Spleen (tissue), 11 donors: ENCODE data around the gene CMTM8. TPM values are rescaled to one million over a fixed set of nuclear protein-coding genes. Genes with fewer than 3 reads are reported as not detected.

Experiments
- DNase-seq: peaks from one replicate; pipeline ENCODE4 v3.0.0-alpha.2; 2020
- H3K27ac ChIP-seq, 8 donors: fragments of 200-600 bp; sonication (generic) in 7 of 8; 1 replicate in 4 of 8; 2 replicates in 4 of 8; pipeline versions ENCODE4 v1.5.0 to v1.8.0; 2016 to 2021; ENCODE audit warnings: inconsistent platforms in 4 of 8, mild to moderate bottlenecking in 4 of 8, moderate library complexity in 1 of 8
- H3K27me3 ChIP-seq, 7 donors: fragments of 200-600 bp; sonication (generic) in 6 of 7; replicated peaks in 1 of 7; 1 replicate in 4 of 7; 2 replicates in 3 of 7; pipeline versions ENCODE4 v1.5.0 to v1.8.0; 2016 to 2021; ENCODE audit warnings: inconsistent platforms in 3 of 7, mild to moderate bottlenecking in 1 of 7
- H3K36me3 ChIP-seq, 6 donors: fragments of 200-600 bp; sonication (generic) in 5 of 6; 1 replicate in 4 of 6; 2 replicates in 2 of 6; pipeline versions ENCODE4 v1.5.0 to v1.8.0; 2016 to 2021; ENCODE audit warnings: inconsistent platforms in 2 of 6
- H3K4me1 ChIP-seq, 6 donors: fragments of 200-600 bp; sonication (generic) in 5 of 6; 1 replicate in 3 of 6; 2 replicates in 3 of 6; pipeline versions ENCODE4 v1.5.0 to v1.8.0; 2016 to 2021; ENCODE audit warnings: inconsistent platforms in 3 of 6
- H3K4me3 ChIP-seq, 8 donors: fragments of 200-600 bp; sonication (generic) in 7 of 8; 1 replicate in 4 of 8; 2 replicates in 4 of 8; pipeline versions ENCODE4 v1.5.0 to v1.8.0; 2016 to 2021; ENCODE audit warnings: inconsistent platforms in 4 of 8, mild to moderate bottlenecking in 4 of 8, moderate library complexity in 2 of 8
- H3K9me3 ChIP-seq, 8 donors: fragments of 200-600 bp; sonication (generic) in 7 of 8; 1 replicate in 4 of 8; 2 replicates in 4 of 8; pipeline versions ENCODE4 v1.5.0 to v1.8.0; 2016 to 2021; ENCODE audit warnings: inconsistent platforms in 4 of 8
- CTCF ChIP-seq, 11 experiments: fragments of 200-600 bp in 7 of 11; fragments of 450-650 bp in 4 of 11; sonication (generic) in 4 of 11; IDR thresholded peaks in 8 of 11; conservative IDR thresholded peaks in 3 of 11; 1 replicate in 7 of 11; 2 replicates in 4 of 11; pipeline versions ENCODE4 v1.4.0 to v1.8.0; 2016 to 2021; ENCODE audit warnings: antibody characterized with exemption in 11 of 11, inconsistent platforms in 4 of 11, mild to moderate bottlenecking in 1 of 11
- POLR2A ChIP-seq, 3 donors: fragments of 450-650 bp; IDR thresholded peaks; one replicate each; pipeline ENCODE4 v1.5.1; 2017; ENCODE audit warnings: antibody characterized with exemption in 3 of 3, mild to moderate bottlenecking in 1 of 3
- POLR2AphosphoS5 ChIP-seq, 3 donors: sonication (generic); formaldehyde crosslinking; IDR thresholded peaks; one replicate each; pipeline ENCODE4 v1.5.1; 2017; ENCODE audit warnings: antibody characterized with exemption in 3 of 3
- WGBS, 5 donors: extraction: QIAGEN DNeasy Blood & Tissue Kit in 3 of 5; methylation state at CpG; one replicate each; pipeline versions ENCODE4 v1.1.5 to v1.1.7; 2013 to 2018; 5-methylcytosine and 5-hydroxymethylcytosine counted together
- intact Hi-C: fragments of 100-400 bp; cut with DNase I; formaldehyde crosslinking; loops from one replicate; pipeline ENCODE4 v1.15.0; 2023; ENCODE audit warnings: low total_unique reads
- polyA plus RNA-seq, 3 donors: library from polyadenylated mRNA; stranded (reverse); fragments of 200-250 nt; gene quantifications; one replicate each; pipeline ENCODE4 v1.2.1, GENCODE V29; 2013
- total RNA-seq, 7 donors: library from RNA; depleted of rRNA in 3 of 7; stranded (reverse); fragments of >200 nt in 3 of 7; fragmentation: NEBNext Ultra II Directional in 4 of 7; extraction: Animal tissue kit (Norgen Biotek cat#: 25700) in 4 of 7; gene quantifications; one replicate each; pipeline versions ENCODE4 v1.1.0 to v1.2.1, GENCODE V29; 2016 to 2021
- donor health status: healthy with polysubstance abuse.
- donor health status: DM: no; HTN: no; CAD: no; lungs with moderate emphysema.
- donor health status: DM: no; HTN: no; CAD: no.
- donor health status: Bipolar disorder and iron deficiency.
- donor health status: healthy.
- donor health status: DM: no; HTN: no; CAD: no.
- donor health status: DM: yes; HTN: yes; CAD: no.

Gene CMTM8
- total and polyA plus RNA-seq, 10 donors, result 0.61 to 3.5 (median 1.6) TPM

DNA sequence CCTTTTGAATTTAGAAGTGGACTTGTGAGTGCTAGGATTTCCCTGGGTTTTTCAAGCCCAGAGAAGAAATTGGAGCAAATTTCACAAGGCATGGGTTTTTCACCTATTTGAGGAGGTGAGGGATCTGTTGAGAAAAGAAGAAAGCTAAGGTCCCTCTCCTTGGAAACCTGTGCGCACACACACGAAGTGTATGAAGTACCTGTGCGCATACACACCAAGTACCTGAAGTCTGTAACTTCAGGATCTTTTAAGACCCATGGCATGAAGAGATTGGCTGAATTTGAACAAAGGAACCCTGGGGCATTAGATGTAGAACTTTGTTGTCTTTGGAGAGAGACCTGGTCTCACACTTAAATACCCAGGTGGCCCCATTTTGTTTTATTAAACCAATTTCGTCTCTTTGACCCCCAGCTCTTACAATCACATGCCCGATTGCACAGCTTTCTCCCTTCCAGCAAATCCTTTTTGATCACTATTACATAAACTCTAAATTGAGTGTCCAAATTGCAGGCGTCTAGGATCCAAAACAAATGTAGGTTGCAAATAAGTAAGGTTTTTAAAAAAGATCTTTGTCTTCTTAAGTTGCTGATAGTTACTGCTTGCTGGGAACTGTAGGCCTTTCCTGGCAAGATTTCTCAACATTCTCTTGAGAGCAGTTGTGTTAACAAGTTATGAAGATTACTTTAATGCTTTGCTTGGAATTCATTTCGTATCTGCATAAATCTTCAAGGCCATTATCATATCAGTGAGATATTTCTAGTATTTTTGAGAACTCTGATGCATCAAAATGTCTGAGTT is 64.3 kb downstream of the CMTM8 start:
- WGBS, 5 donors, result 80 to 85% (median 84%) methylated on average over 7 of the region's 7 CpGs
- H3K27me3 ChIP-seq, result no peaks in the 10 kb centered on the region
- H3K4me3 ChIP-seq, result no peak overlapping the region
- intact Hi-C loops, result loop anchor here (10.0 kb wide), 1 partner anchor 362 kb away; no protein-coding TSS in a partner anchor
- peaks cover 0 to 23% (median 1%) of the 10 kb centered on the region in 6 donors for H3K4me1 ChIP-seq
- H3K36me3 ChIP-seq, result no peaks in the 10 kb centered on the region
- peak overlapping the region; percentile 19 to 73 (median 61) for H3K27ac ChIP-seq
- TF ChIP-seq CTCF (IDR thresholded peaks at IDR 0.05 in 8 of 11, conservative IDR thresholded peaks at IDR 0.05 in 3 of 11) (no peak), POLR2AphosphoS5 (IDR thresholded peaks at IDR 0.05) (no peak), POLR2A (IDR thresholded peaks at IDR 0.05) (no peak)
- no peaks in the 10 kb centered on the region for H3K9me3 ChIP-seq
- no peak for DNase-seq

DNA sequence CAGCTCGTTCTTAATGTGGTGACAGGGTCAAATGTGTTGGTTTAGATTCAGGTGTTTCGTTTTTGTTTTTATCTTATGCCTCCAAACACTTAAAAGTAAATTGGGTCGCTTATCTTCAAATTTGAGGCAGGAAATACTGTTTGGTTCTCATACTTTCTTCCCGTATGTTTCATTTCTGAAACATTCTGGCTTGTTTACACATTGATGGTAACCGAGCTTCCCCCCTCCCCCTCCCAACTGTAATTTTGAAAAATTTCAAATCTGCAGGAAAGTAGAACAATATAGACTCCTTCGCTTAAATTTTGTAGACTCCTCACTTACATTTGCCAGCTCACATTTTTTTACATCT is 64.9 kb downstream of the CMTM8 start:
- TF ChIP-seq POLR2A (IDR thresholded peaks at IDR 0.05), result no peak
- TF ChIP-seq CTCF (IDR thresholded peaks at IDR 0.05 in 8 of 11, conservative IDR thresholded peaks at IDR 0.05 in 3 of 11), result no peak
- no peak for TF ChIP-seq POLR2AphosphoS5 (IDR thresholded peaks at IDR 0.05)
- DNase-seq, result no peak
- no peak overlapping the region for H3K4me3 ChIP-seq
- peaks cover 0 to 21% (median 1%) of the 10 kb centered on the region in 6 donors for H3K4me1 ChIP-seq
- peak overlapping the region; percentile 1 to 73 (median 61) for H3K27ac ChIP-seq
- H3K9me3 ChIP-seq, result no peaks in the 10 kb centered on the region
- intact Hi-C loops, result loop anchor here (10.0 kb wide), 1 partner anchor 361 kb away; no protein-coding TSS in a partner anchor
- H3K36me3 ChIP-seq, result no peaks in the 10 kb centered on the region
- no peaks in the 10 kb centered on the region for H3K27me3 ChIP-seq
- WGBS, 5 donors, result 26 to 42% (median 30%) methylated on average over 6 of the region's 6 CpGs

DNA sequence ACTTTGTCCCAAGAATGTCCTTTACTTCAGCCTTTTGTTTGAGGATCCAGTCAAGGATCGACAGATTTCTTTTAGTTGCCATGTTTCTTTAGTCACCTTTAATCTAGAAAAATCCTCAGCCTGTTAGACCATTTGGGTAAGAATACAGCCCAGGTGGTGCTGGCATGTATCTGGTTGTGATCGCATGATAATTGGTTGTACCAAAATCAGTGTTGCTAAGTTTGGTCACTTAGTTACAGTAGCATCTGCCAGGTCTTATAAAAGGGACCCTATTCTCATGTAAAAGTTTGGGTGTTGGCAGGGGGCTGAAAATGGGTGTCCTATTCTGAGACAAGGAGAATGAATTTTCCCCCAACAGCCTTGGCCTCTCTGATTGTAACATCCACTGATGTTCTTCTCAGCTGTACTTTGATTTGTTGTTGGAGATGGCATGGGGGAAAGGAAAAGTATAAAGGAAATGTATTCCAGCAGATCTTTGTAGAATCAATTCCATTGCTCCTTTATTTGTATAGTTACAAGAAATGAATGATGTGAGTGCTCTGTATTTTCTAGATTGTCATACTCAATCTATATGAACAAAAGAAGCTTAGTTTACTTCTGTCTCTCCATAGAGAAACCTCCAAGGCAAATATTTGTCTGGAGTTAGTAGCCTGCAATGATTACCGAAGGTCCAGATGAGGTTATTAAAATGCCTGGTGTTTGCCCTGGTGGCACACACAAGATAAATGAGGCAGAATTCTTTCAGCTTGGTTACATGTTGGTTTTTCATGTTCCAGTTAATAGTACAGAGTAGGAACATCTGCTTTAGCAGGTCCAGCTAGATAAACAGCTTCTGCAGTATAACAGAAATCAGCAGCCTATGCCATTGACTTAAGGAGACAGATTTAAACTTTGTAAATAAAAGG is 65.7 kb downstream of the CMTM8 start:
- peaks cover 0 to 21% (median 1%) of the 10 kb centered on the region in 6 donors for H3K4me1 ChIP-seq
- H3K9me3 ChIP-seq, result no peaks in the 10 kb centered on the region
- DNase-seq, result no peak
- no peaks in the 10 kb centered on the region for H3K27me3 ChIP-seq
- 89 to 96% (median 95%) methylated on average over 3 of the region's 3 CpGs for WGBS, 5 donors
- H3K4me3 ChIP-seq, result no peak overlapping the region
- H3K27ac ChIP-seq, result peak overlapping the region in 7 of 8 donors; percentile 48 to 73 (median 65)
- no peak for TF ChIP-seq POLR2A (IDR thresholded peaks at IDR 0.05)
- no peak for TF ChIP-seq POLR2AphosphoS5 (IDR thresholded peaks at IDR 0.05)
- no peak for TF ChIP-seq CTCF (IDR thresholded peaks at IDR 0.05 in 8 of 11, conservative IDR thresholded peaks at IDR 0.05 in 3 of 11)
- no peaks in the 10 kb centered on the region for H3K36me3 ChIP-seq
- intact Hi-C loops, result loop anchor here (10.0 kb wide), 1 partner anchor 361 kb away; no protein-coding TSS in a partner anchor
